ENCODE data around the gene GNAI1. TPM values are rescaled to one million over a fixed set of nuclear protein-coding genes. Genes with fewer than 3 reads are reported as not detected.
A peak's percentile ranks its signal among the peaks of the same experiment; 100 is the strongest.

The GNAI1 gene
- total RNA-seq, 6 experiments from 2014 or later, result 58.8 to 70.9 (median 66.4) TPM

GRCh38 chr7:80232979-80233724 lies 98.5 kb downstream of the GNAI1 start:
- no peak for TF ChIP-seq CTCF (IDR thresholded peaks at IDR 0.05)
- Mint-ChIP-seq H3K4me1 (ENCODE audit: low read depth) (peaks cover 31% of the 10 kb centered on the region), H3K9me3 (no peaks in the 10 kb centered on the region), H3K27me3 (ENCODE audit: insufficient read depth) (no peaks in the 10 kb centered on the region), H3K36me3 (ENCODE audit: low read depth) (no peaks in the 10 kb centered on the region), H3K27ac (no peak overlapping the region), H3K4me3 (no peak overlapping the region)
- DNase-seq, result no peak

GRCh38 chr7:80235334-80235733 lies 100.7 kb downstream of the GNAI1 start:
- no peak overlapping the region for H3K4me3 Mint-ChIP-seq
- peaks cover 29% of the 10 kb centered on the region for H3K4me1 Mint-ChIP-seq (ENCODE audit: low read depth)
- no peak for DNase-seq
- H3K27me3 Mint-ChIP-seq (ENCODE audit: insufficient read depth), result no peaks in the 10 kb centered on the region
- H3K9me3 Mint-ChIP-seq, result no peaks in the 10 kb centered on the region
- H3K36me3 Mint-ChIP-seq (ENCODE audit: low read depth), result no peaks in the 10 kb centered on the region
- no peak for TF ChIP-seq CTCF (IDR thresholded peaks at IDR 0.05)
- no peak overlapping the region for H3K27ac Mint-ChIP-seq

- Mint-ChIP-seq H3K4me1 (ENCODE audit: low read depth) (peaks cover 28% of the 10 kb centered on the region), H3K4me3 (no peak overlapping the region), H3K27ac (no peak overlapping the region), H3K27me3 (ENCODE audit: insufficient read depth) (no peaks in the 10 kb centered on the region), H3K9me3 (no peaks in the 10 kb centered on the region), H3K36me3 (ENCODE audit: low read depth) (no peaks in the 10 kb centered on the region)
- no peak for TF ChIP-seq CTCF (IDR thresholded peaks at IDR 0.05)
- no peak for DNase-seq
These were observed 102.0 kb downstream of the GNAI1 start for GRCh38 chr7:80236681-80237080.

DNA sequence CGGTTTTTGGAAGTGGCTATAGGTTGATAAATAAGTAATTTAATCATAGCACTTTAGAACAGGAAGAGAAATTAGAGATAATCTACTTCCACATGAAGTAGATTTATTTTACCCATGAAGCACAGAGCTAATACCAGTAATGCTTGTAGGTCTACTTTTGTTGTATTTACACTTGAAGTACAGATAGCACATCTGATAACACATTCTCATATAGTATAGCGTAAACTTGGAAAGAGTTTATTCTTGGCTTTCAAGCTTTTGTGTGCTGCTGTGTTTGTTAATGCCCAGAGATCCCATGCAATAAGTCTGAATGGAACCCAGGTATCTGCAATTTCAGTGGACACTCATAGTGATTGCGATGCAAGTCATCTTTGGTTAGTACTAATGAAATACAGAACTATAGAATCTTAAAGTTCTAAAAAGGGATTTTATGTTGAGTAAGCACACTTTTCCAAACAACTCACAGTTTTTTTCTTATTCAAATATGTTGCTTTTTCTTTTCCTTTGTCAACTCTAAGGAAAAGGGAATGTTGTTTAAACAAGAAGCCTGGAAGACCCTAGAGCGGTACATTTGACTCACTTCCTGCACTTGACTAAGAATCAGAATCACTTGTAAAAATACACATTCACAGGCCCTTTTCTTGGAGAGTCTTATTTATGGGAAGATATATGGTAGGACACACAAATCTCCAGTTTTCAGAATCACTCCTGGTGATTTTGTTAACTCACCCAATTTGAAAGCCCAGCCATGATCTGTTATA lies 105.8 kb downstream of the GNAI1 start:
- no peak overlapping the region for H3K4me3 Mint-ChIP-seq
- no peak for TF ChIP-seq CTCF (IDR thresholded peaks at IDR 0.05)
- no peaks in the 10 kb centered on the region; the same call in 1 of the 2 replicates for H3K27me3 Mint-ChIP-seq (ENCODE audit: insufficient read depth)
- H3K36me3 Mint-ChIP-seq (ENCODE audit: low read depth), result no peaks in the 10 kb centered on the region
- DNase-seq, result no peak
- peaks cover 14% of the 10 kb centered on the region for H3K4me1 Mint-ChIP-seq (ENCODE audit: low read depth)
- no peaks in the 10 kb centered on the region for H3K9me3 Mint-ChIP-seq
- peak overlapping the region; percentile 3; the same call in 1 of the 2 replicates for H3K27ac Mint-ChIP-seq

GRCh38 chr7:80241671-80242070 lies 107.0 kb downstream of the GNAI1 start:
- no peaks in the 10 kb centered on the region; the same call in 1 of the 2 replicates for H3K27me3 Mint-ChIP-seq (ENCODE audit: insufficient read depth)

More at GRCh38 chr7:80241671-80242070, 107.0 kb downstream of the GNAI1 start:
- Mint-ChIP-seq H3K36me3 (ENCODE audit: low read depth) (no peaks in the 10 kb centered on the region), H3K4me1 (ENCODE audit: low read depth) (peaks cover 14% of the 10 kb centered on the region), H3K4me3 (no peak overlapping the region), H3K27ac (no peak overlapping the region), H3K9me3 (no peaks in the 10 kb centered on the region)
- no peak for TF ChIP-seq CTCF (IDR thresholded peaks at IDR 0.05)
- no peak for DNase-seq

All from HFFc6 (cell line).